ENCODE measurements around the gene LRRC18.

GRCh38 chr10:48879451-48879850 lies 60.2 kb downstream of the LRRC18 start:
- TF ChIP-seq CTCF (IDR thresholded peaks at IDR 0.05) (no peak), EZH2 (IDR thresholded peaks at IDR 0.05; ENCODE audit: borderline replicate concordance, insufficient read depth, low read depth, low read length, poor library complexity, severe bottlenecking) (no peak)
